ENCODE data around the gene RETNLB.

- TF ChIP-seq CTCF (conservative IDR thresholded peaks at IDR 0.05; ENCODE audit: low read depth, low read length) (no peak), EZH2 (IDR thresholded peaks at IDR 0.05; ENCODE audit: borderline replicate concordance, low read depth, low read length, poor library complexity, severe bottlenecking) (no peak)
Observed at GRCh38 chr3:108719178-108719806, 37.9 kb downstream of the RETNLB start.

Data from A673 (cell line).